Hematopoietic multipotent progenitor cell treated with erythropoietin and hydrocortisone succinate and interleukin-3 and kit ligand, for 6 days (in vitro differentiated cells): ENCODE measurements around the gene PROM1.
A peak's percentile ranks its signal among the peaks of the same experiment; 100 is the strongest.

Source experiments
- DNase-seq: peaks from one replicate; pipeline ENCODE4 v3.0.0-alpha.2; 2015

PROM1 gene

GRCh38 chr4:16056681-16057385 lies 27.0 kb downstream of the PROM1 start:
- no peak for DNase-seq

- peak; percentile 32 for DNase-seq
Observed at GRCh38 chr4:16055873-16056272, 27.9 kb downstream of the PROM1 start.

GRCh38 chr4:16055471-16055870 lies 28.4 kb downstream of the PROM1 start:
- peak; percentile 48 for DNase-seq

GRCh38 chr4:16052939-16053338 lies 30.9 kb downstream of the PROM1 start:
- DNase-seq = no peak

GRCh38 chr4:16051980-16052379 lies 31.8 kb downstream of the PROM1 start:
- no peak for DNase-seq

GRCh38 chr4:16051132-16051531 lies 32.7 kb downstream of the PROM1 start:
- no peak for DNase-seq

GRCh38 chr4:16050669-16051068 lies 33.2 kb downstream of the PROM1 start:
- DNase-seq = no peak

- DNase-seq = no peak
Observed at GRCh38 chr4:16048619-16049419, 35.0 kb downstream of the PROM1 start.

- DNase-seq = no peak
Observed at GRCh38 chr4:16045687-16046086, 38.1 kb downstream of the PROM1 start.

- DNase-seq = no peak
Observed at GRCh38 chr4:16043642-16044498, 40.0 kb downstream of the PROM1 start.

- no peak for DNase-seq
Observed at GRCh38 chr4:16039139-16039538, 44.7 kb downstream of the PROM1 start.

GRCh38 chr4:16037901-16038300 lies 45.9 kb downstream of the PROM1 start:
- no peak for DNase-seq

- no peak for DNase-seq
Observed at GRCh38 chr4:16035843-16036242, 48.0 kb downstream of the PROM1 start.

- DNase-seq = no peak
Observed at GRCh38 chr4:16034010-16034748, 49.6 kb downstream of the PROM1 start.

GRCh38 chr4:16032396-16032770 lies 51.4 kb downstream of the PROM1 start:
- no peak for DNase-seq

- DNase-seq = no peak
Observed at GRCh38 chr4:16031546-16032395, 52.1 kb downstream of the PROM1 start.

GRCh38 chr4:16029886-16030285 lies 53.9 kb downstream of the PROM1 start:
- DNase-seq = no peak

GRCh38 chr4:16029262-16029661 lies 54.6 kb downstream of the PROM1 start:
- no peak for DNase-seq

GRCh38 chr4:16027626-16028025 lies 56.2 kb downstream of the PROM1 start:
- DNase-seq = no peak

- DNase-seq = no peak
Observed at GRCh38 chr4:16027114-16027513, 56.7 kb downstream of the PROM1 start.

- DNase-seq = peak; percentile 83
Observed at GRCh38 chr4:16026160-16026761, 57.6 kb downstream of the PROM1 start.
